HUES6 (cell line): ENCODE measurements around the gene ZMYND15.

Source experiments
- H3K27ac ChIP-seq: 2 replicates; pipeline ENCODE4 v1.7.0; 2013; ENCODE audit warnings: low read depth, mild to moderate bottlenecking, low read length, inconsistent platforms
- H3K27me3 ChIP-seq: 2 replicates; pipeline ENCODE4 v1.6.1; 2013; ENCODE audit warnings: low read length; ENCODE audit not compliant: control insufficient read depth, insufficient read depth
- H3K36me3 ChIP-seq: 2 replicates; pipeline ENCODE4 v1.6.1; 2013; ENCODE audit warnings: low read length; ENCODE audit not compliant: control insufficient read depth, insufficient read depth
- H3K4me1 ChIP-seq: 2 replicates; pipeline ENCODE4 v1.6.1; 2013; ENCODE audit warnings: low read length; ENCODE audit not compliant: control insufficient read depth, insufficient read depth
- H3K4me3 ChIP-seq: 2 replicates; pipeline ENCODE4 v1.5.1; 2013; ENCODE audit warnings: low read depth, low read length
- H3K9ac ChIP-seq: one replicate; pipeline ENCODE4 v1.6.1; 2013; ENCODE audit warnings: mild to moderate bottlenecking, low read length
- H3K9me3 ChIP-seq: 2 replicates; pipeline ENCODE4 v1.6.1; 2013; ENCODE audit warnings: low read depth, low read length; ENCODE audit not compliant: control insufficient read depth, insufficient read depth

Gene ZMYND15

GRCh38 chr17:4717791-4718190, 21.8 kb upstream of the ZMYND15 start:
- H3K27ac ChIP-seq, result no peak overlapping the region
- no peak overlapping the region for H3K9ac ChIP-seq
- H3K27me3 ChIP-seq, result no peaks in the 10 kb centered on the region
- H3K36me3 ChIP-seq, result peaks cover 56% of the 10 kb centered on the region
- no peaks in the 10 kb centered on the region for H3K4me1 ChIP-seq
- no peak overlapping the region for H3K4me3 ChIP-seq
- H3K9me3 ChIP-seq, result no peaks in the 10 kb centered on the region

DNA sequence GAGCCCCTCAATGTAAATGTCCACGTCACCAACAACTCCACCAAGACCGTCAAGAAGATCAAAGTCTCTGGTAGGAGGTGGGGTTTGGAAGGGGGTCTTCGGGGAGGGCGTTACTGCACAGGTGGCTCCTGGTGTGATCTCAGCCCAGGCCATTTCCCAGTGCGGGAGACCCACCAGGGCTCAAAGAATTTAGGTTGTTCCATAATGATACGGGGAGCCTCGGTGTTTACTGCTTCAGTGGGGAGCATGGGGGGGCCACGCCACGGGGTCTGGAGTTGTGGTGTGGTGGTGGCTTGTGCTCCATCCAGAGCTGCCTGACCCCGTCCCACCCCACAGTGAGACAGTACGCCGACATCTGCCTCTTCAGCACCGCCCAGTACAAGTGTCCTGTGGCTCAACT, 21.4 kb upstream of the ZMYND15 start:
- Histone ChIP-seq H3K9ac (no peak overlapping the region), H3K27me3 (no peaks in the 10 kb centered on the region), H3K9me3 (no peaks in the 10 kb centered on the region), H3K4me1 (no peaks in the 10 kb centered on the region), H3K27ac (no peak overlapping the region), H3K36me3 (peaks cover 56% of the 10 kb centered on the region), H3K4me3 (no peak overlapping the region)

DNA sequence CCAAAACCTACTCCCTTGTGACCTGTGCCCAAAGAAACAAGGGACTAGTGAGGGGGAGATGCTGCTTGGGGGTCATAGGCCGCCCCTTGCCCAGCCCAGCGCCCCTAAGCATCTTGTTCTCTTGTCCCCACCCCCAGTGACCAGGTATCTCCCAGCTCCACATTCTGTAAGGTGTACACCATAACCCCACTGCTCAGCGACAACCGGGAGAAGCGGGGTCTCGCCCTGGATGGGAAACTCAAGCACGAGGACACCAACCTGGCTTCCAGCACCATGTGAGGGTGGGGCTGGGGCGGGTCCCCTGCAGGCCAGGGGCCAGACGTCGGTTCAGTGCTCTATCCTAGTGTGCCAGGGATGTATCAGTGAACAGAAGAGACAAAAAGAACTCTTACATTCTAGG, 20.5 kb upstream of the ZMYND15 start:
- Histone ChIP-seq H3K9me3 (no peaks in the 10 kb centered on the region), H3K27ac (no peak overlapping the region), H3K9ac (no peak overlapping the region), H3K4me1 (no peaks in the 10 kb centered on the region), H3K36me3 (peaks cover 56% of the 10 kb centered on the region), H3K4me3 (no peak overlapping the region), H3K27me3 (no peaks in the 10 kb centered on the region)

GRCh38 chr17:4719684-4720221, 19.9 kb upstream of the ZMYND15 start:
- H3K36me3 ChIP-seq, result peaks cover 56% of the 10 kb centered on the region
- no peaks in the 10 kb centered on the region for H3K27me3 ChIP-seq
- H3K27ac ChIP-seq, result no peak overlapping the region
- H3K9me3 ChIP-seq, result no peaks in the 10 kb centered on the region
- no peak overlapping the region for H3K9ac ChIP-seq
- no peaks in the 10 kb centered on the region for H3K4me1 ChIP-seq
- no peak overlapping the region for H3K4me3 ChIP-seq

GRCh38 chr17:4720787-4721186, 18.8 kb upstream of the ZMYND15 start:
- H3K9ac ChIP-seq, result no peak overlapping the region
- no peak overlapping the region for H3K27ac ChIP-seq
- no peak overlapping the region for H3K4me3 ChIP-seq
- H3K27me3 ChIP-seq, result no peaks in the 10 kb centered on the region
- H3K9me3 ChIP-seq, result no peaks in the 10 kb centered on the region
- no peaks in the 10 kb centered on the region for H3K4me1 ChIP-seq
- H3K36me3 ChIP-seq, result peaks cover 50% of the 10 kb centered on the region

- no peak overlapping the region for H3K9ac ChIP-seq
- no peaks in the 10 kb centered on the region for H3K9me3 ChIP-seq
- H3K36me3 ChIP-seq, result peaks cover 45% of the 10 kb centered on the region
- no peaks in the 10 kb centered on the region for H3K27me3 ChIP-seq
- no peaks in the 10 kb centered on the region for H3K4me1 ChIP-seq
- no peak overlapping the region for H3K4me3 ChIP-seq
- no peak overlapping the region for H3K27ac ChIP-seq
These were observed 18.2 kb upstream of the ZMYND15 start for GRCh38 chr17:4721203-4722135.

GRCh38 chr17:4722678-4723240, 16.9 kb upstream of the ZMYND15 start:
- Histone ChIP-seq H3K36me3 (peaks cover 33% of the 10 kb centered on the region), H3K27ac (no peak overlapping the region), H3K4me3 (no peak overlapping the region), H3K4me1 (no peaks in the 10 kb centered on the region), H3K9ac (no peak overlapping the region), H3K9me3 (no peaks in the 10 kb centered on the region), H3K27me3 (no peaks in the 10 kb centered on the region)

GRCh38 chr17:4724650-4725049, 15.0 kb upstream of the ZMYND15 start:
- Histone ChIP-seq H3K9me3 (no peaks in the 10 kb centered on the region), H3K27ac (no peak overlapping the region), H3K4me3 (no peak overlapping the region), H3K9ac (no peak overlapping the region), H3K36me3 (peaks cover 16% of the 10 kb centered on the region), H3K27me3 (no peaks in the 10 kb centered on the region), H3K4me1 (no peaks in the 10 kb centered on the region)

DNA sequence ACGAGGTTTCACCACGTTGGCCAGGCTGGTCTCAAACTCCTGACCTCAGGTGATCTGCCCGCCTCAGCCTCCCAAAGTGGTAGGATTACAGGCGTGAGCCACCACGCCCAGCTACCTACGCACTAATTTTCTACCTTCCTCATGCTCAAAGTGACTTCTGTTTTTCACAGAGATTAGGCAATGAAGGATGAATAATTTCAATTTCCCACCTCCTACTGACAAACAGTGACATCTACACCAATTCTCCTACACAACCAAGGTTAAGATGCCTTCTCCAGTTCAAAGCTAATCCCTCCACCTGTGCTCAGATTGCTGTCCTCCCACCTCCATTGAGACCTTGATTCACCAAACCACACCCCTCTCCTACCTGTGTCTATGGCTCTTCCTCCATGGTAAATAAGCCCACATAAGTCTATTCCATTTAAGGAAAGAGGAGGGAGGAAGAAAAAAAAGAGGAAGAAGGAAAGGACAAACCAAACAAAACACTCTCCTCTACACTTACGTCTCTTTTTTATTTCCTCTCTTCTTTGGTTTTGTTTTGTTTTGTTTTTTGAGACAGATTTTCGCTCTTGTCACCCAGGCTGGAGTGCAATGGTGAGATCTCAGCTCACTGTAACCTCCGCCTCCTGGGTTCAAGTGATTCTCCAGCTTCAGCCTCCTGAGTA, 13.9 kb upstream of the ZMYND15 start:
- H3K4me1 ChIP-seq, result no peaks in the 10 kb centered on the region
- H3K9me3 ChIP-seq, result no peaks in the 10 kb centered on the region
- H3K4me3 ChIP-seq, result no peak overlapping the region
- H3K27ac ChIP-seq, result no peak overlapping the region
- peaks cover 7% of the 10 kb centered on the region for H3K36me3 ChIP-seq
- no peaks in the 10 kb centered on the region for H3K27me3 ChIP-seq
- H3K9ac ChIP-seq, result no peak overlapping the region

GRCh38 chr17:4728124-4728523, 11.5 kb upstream of the ZMYND15 start:
- no peaks in the 10 kb centered on the region for H3K4me1 ChIP-seq
- no peaks in the 10 kb centered on the region for H3K27me3 ChIP-seq
- H3K9me3 ChIP-seq, result no peaks in the 10 kb centered on the region
- H3K27ac ChIP-seq, result no peak overlapping the region
- 0 out of 2 replicates have a peak, but pooled peaks cover 5% of the 10 kb centered on the region for H3K36me3 ChIP-seq
- H3K4me3 ChIP-seq, result no peak overlapping the region
- no peak overlapping the region for H3K9ac ChIP-seq
